Measurements from ENCODE around the gene C2orf42.
"Not testable (repeated sequence)": the region's sequence is repeated elsewhere in the genome, so short reads cannot be mapped to it uniquely, and the experiment has no call there.

DNA sequence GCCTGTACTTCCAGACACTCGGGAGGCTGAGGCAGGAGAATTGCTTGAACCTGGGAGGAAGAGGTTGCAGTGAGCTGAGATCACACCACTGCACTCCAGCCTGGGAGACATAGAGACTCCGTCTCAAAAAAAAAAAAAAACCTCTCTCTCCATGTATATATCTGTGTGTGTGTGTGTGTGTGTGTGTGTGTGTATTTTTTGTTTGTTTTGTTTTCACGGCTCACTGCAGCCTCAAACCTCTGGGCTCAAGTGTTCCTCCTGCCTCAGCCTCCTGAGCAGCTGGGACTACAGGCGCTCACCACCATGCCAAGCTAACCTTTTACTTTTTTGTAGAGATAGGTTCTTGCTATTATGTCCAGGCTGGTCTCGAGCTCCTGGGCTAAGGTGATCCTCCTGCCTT, 80.4 kb downstream of the C2orf42 start:
- TF ChIP-seq, protein P1, sequence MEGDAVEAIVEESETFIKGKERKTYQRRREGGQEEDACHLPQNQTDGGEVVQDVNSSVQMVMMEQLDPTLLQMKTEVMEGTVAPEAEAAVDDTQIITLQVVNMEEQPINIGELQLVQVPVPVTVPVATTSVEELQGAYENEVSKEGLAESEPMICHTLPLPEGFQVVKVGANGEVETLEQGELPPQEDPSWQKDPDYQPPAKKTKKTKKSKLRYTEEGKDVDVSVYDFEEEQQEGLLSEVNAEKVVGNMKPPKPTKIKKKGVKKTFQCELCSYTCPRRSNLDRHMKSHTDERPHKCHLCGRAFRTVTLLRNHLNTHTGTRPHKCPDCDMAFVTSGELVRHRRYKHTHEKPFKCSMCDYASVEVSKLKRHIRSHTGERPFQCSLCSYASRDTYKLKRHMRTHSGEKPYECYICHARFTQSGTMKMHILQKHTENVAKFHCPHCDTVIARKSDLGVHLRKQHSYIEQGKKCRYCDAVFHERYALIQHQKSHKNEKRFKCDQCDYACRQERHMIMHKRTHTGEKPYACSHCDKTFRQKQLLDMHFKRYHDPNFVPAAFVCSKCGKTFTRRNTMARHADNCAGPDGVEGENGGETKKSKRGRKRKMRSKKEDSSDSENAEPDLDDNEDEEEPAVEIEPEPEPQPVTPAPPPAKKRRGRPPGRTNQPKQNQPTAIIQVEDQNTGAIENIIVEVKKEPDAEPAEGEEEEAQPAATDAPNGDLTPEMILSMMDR (conservative IDR thresholded peaks at IDR 0.05; ENCODE audit: low read length), result not testable (repeated sequence)
- not testable (repeated sequence) for TF ChIP-seq EZH2phosphoT487 (IDR thresholded peaks at IDR 0.05; ENCODE audit: borderline replicate concordance)

All from Loucy (cell line).